Small intestine (tissue), 7 donors: Measurements from ENCODE around the gene BICC1. TPM values are rescaled to one million over a fixed set of nuclear protein-coding genes. Genes with fewer than 3 reads are reported as not detected.

Source experiments
- DNase-seq, 2 donors: peaks; one replicate each; pipeline versions ENCODE4 v3.0.0 to v3.0.0-alpha.2; 2013
- FAIRE-seq: peaks from 2 replicates; lab custom pipeline; 2012; peaks lifted over from hg19 to GRCh38; lab: Jason Lieb, UNC
- H3K27ac ChIP-seq, 3 donors: one replicate each; pipeline ENCODE4 v1.5.1; 2013; ENCODE audit warnings: low read length in 2 of 3, mild to moderate bottlenecking in 2 of 3, control low read depth in 1 of 3, inconsistent platforms in 1 of 3, low read depth in 1 of 3, moderate library complexity in 1 of 3
- H3K27me3 ChIP-seq, 3 donors: one replicate each; pipeline ENCODE4 v1.6.1; 2013; ENCODE audit warnings: low read length in 3 of 3, inconsistent platforms in 1 of 3; ENCODE audit not compliant: control insufficient read depth in 3 of 3, insufficient read depth in 3 of 3
- H3K36me3 ChIP-seq, 3 donors: one replicate each; pipeline ENCODE4 v1.6.1; 2013; ENCODE audit warnings: low read length in 3 of 3, inconsistent platforms in 1 of 3, low read depth in 1 of 3, mild to moderate bottlenecking in 1 of 3, moderate library complexity in 1 of 3; ENCODE audit not compliant: control insufficient read depth in 3 of 3, insufficient read depth in 2 of 3
- H3K4me1 ChIP-seq, 3 donors: one replicate each; pipeline ENCODE4 v1.6.1; 2013; ENCODE audit warnings: low read length in 2 of 3, inconsistent platforms in 1 of 3, low read depth in 1 of 3, mild to moderate bottlenecking in 1 of 3, moderate library complexity in 1 of 3; ENCODE audit not compliant: control insufficient read depth in 3 of 3, insufficient read depth in 2 of 3
- H3K4me3 ChIP-seq, 3 donors: one replicate each; pipeline ENCODE4 v1.5.1; 2013; ENCODE audit warnings: low read length in 3 of 3, control low read depth in 1 of 3, inconsistent platforms in 1 of 3, low read depth in 1 of 3, mild to moderate bottlenecking in 1 of 3, moderate library complexity in 1 of 3
- H3K9me3 ChIP-seq, 2 donors: one replicate each; pipeline ENCODE4 v1.6.1; 2013; ENCODE audit warnings: low read depth in 1 of 2, low read length in 1 of 2; ENCODE audit not compliant: control insufficient read depth in 2 of 2, insufficient read depth in 1 of 2
- WGBS, 3 donors: extraction: QIAGEN DNeasy Blood & Tissue Kit; methylation state at CpG; one replicate each; pipeline ENCODE4 v1.1.7; 2013; 5-methylcytosine and 5-hydroxymethylcytosine counted together
- polyA plus RNA-seq, 4 donors: library from polyadenylated mRNA; stranded (reverse) in 3 of 4; unstranded in 1 of 4; fragments of 200-250 nt in 3 of 4; fragments of 120-200 nt in 1 of 4; gene quantifications; one replicate each; pipeline versions ENCODE4 v1.2.1 to v1.2.3, GENCODE V29; 2013
- donor health status: healthy with polysubstance abuse.
- donor health status: control.
- donor health status: control.
- donor health status: Bipolar disorder and iron deficiency.
- donor health status: healthy.

Gene BICC1
- polyA plus RNA-seq, 4 donors: 0.81 to 4.7 (median 1.3) TPM; not detected in 1

GRCh38 chr10:58477122-58477521, 35.5 kb upstream of the BICC1 start:
- 54 to 87% (median 60%) methylated on average over 2 of the region's 2 CpGs for whole genome bisulfite sequencing, 3 donors
- Histone ChIP-seq H3K27ac (no peak overlapping the region), H3K9me3 (no peaks in the 10 kb centered on the region), H3K4me3 (no peak overlapping the region), H3K36me3 (no peaks in the 10 kb centered on the region), H3K4me1 (peaks cover 2 to 3% (median 3%) of the 10 kb centered on the region in 3 donors), H3K27me3 (peaks cover 0 to 3% (median 0%) of the 10 kb centered on the region in 3 donors)
- no peak for FAIRE-seq
- no peak for DNase-seq

GRCh38 chr10:58477902-58478301, 34.8 kb upstream of the BICC1 start:
- no peak overlapping the region for H3K4me3 ChIP-seq
- DNase-seq: no peak
- H3K9me3 ChIP-seq: no peaks in the 10 kb centered on the region
- no peak overlapping the region for H3K27ac ChIP-seq
- peaks cover 2 to 3% (median 3%) of the 10 kb centered on the region in 3 donors for H3K4me1 ChIP-seq
- H3K27me3 ChIP-seq: peaks cover 0 to under 1% (median 0%) of the 10 kb centered on the region in 3 donors
- FAIRE-seq: no peak
- H3K36me3 ChIP-seq: no peaks in the 10 kb centered on the region
- 77 to 90% (median 85%) methylated on average over 2 of the region's 2 CpGs for WGBS, 3 donors

- Histone ChIP-seq H3K27ac (no peak overlapping the region), H3K9me3 (no peaks in the 10 kb centered on the region), H3K4me1 (peaks cover 0 to 3% (median 0%) of the 10 kb centered on the region in 3 donors), H3K4me3 (no peak overlapping the region), H3K27me3 (no peaks in the 10 kb centered on the region), H3K36me3 (no peaks in the 10 kb centered on the region)
- DNase-seq (no peak), FAIRE-seq (no peak)
- 70 to 84% (median 81%) methylated on average over 2 of the region's 2 CpGs for WGBS, 3 donors
Observed at GRCh38 chr10:58479045-58479444, 33.6 kb upstream of the BICC1 start.

- peaks cover 0 to 3% (median 0%) of the 10 kb centered on the region in 3 donors for H3K4me1 ChIP-seq
- H3K27ac ChIP-seq: no peak overlapping the region
- no peak for DNase-seq
- H3K36me3 ChIP-seq: no peaks in the 10 kb centered on the region
- 60 to 63% (median 62%) methylated on average over 3 of the region's 3 CpGs for WGBS, 3 donors
- no peak overlapping the region for H3K4me3 ChIP-seq
- no peaks in the 10 kb centered on the region for H3K27me3 ChIP-seq
- no peaks in the 10 kb centered on the region for H3K9me3 ChIP-seq
- FAIRE-seq: no peak
Observed at GRCh38 chr10:58480321-58480720, 32.4 kb upstream of the BICC1 start.

- 39 to 46% (median 45%) methylated on average over 2 of the region's 2 CpGs for WGBS, 3 donors
- DNase-seq (peak in 1 of 2 donors; percentile 3), FAIRE-seq (no peak)
- H3K4me1 ChIP-seq: no peaks in the 10 kb centered on the region
- no peak overlapping the region for H3K4me3 ChIP-seq
- H3K9me3 ChIP-seq: no peaks in the 10 kb centered on the region
- no peaks in the 10 kb centered on the region for H3K36me3 ChIP-seq
- H3K27me3 ChIP-seq: no peaks in the 10 kb centered on the region
- no peak overlapping the region for H3K27ac ChIP-seq
Observed at GRCh38 chr10:58481569-58482109, 31.0 kb upstream of the BICC1 start.

GRCh38 chr10:58486821-58487220, 25.9 kb upstream of the BICC1 start:
- Histone ChIP-seq H3K4me1 (no peaks in the 10 kb centered on the region), H3K27me3 (no peaks in the 10 kb centered on the region), H3K9me3 (no peaks in the 10 kb centered on the region), H3K36me3 (no peaks in the 10 kb centered on the region), H3K27ac (no peak overlapping the region), H3K4me3 (no peak overlapping the region)
- WGBS, 3 donors: 74 to 95% (median 86%) methylated on average over 1 of the region's 1 CpG
- DNase-seq (no peak), FAIRE-seq (no peak)

GRCh38 chr10:58488921-58489320, 23.8 kb upstream of the BICC1 start:
- 74 to 78% (median 74%) methylated on average over 2 of the region's 2 CpGs for WGBS, 3 donors
- H3K4me3 ChIP-seq: no peak overlapping the region
- H3K4me1 ChIP-seq: no peaks in the 10 kb centered on the region
- DNase-seq (no peak), FAIRE-seq (no peak)
- no peaks in the 10 kb centered on the region for H3K9me3 ChIP-seq
- no peaks in the 10 kb centered on the region for H3K36me3 ChIP-seq
- H3K27me3 ChIP-seq: no peaks in the 10 kb centered on the region
- no peak overlapping the region for H3K27ac ChIP-seq

GRCh38 chr10:58502956-58503355, 9.7 kb upstream of the BICC1 start:
- Histone ChIP-seq H3K4me1 (no peaks in the 10 kb centered on the region), H3K27me3 (peaks cover 0 to 2% (median 0%) of the 10 kb centered on the region in 3 donors), H3K27ac (no peak overlapping the region), H3K9me3 (no peaks in the 10 kb centered on the region), H3K4me3 (no peak overlapping the region), H3K36me3 (no peaks in the 10 kb centered on the region)
- no peak for FAIRE-seq
- no peak for DNase-seq
- WGBS, 3 donors: 84 to 96% (median 93%) methylated on average over 1 of the region's 1 CpG

GRCh38 chr10:58508316-58508715, 4.4 kb upstream of the BICC1 start:
- Histone ChIP-seq H3K27me3 (peaks cover 0 to 4% (median 3%) of the 10 kb centered on the region in 3 donors), H3K36me3 (no peaks in the 10 kb centered on the region), H3K27ac (no peak overlapping the region), H3K4me3 (no peak overlapping the region), H3K9me3 (no peaks in the 10 kb centered on the region), H3K4me1 (peaks cover 0 to 2% (median 0%) of the 10 kb centered on the region in 3 donors)
- 39 to 59% (median 41%) methylated on average over 2 of the region's 2 CpGs for WGBS, 3 donors
- DNase-seq: no peak
- FAIRE-seq: no peak
